Endothelial cell of umbilical vein (primary cell): ENCODE data around the gene AGPS. TPM values are rescaled to one million over a fixed set of nuclear protein-coding genes. Genes with fewer than 3 reads are reported as not detected.

Experiments
- BruUV-seq: library from RNA; stranded (reverse); fragments of 400-500 nt; replicated peaks from 2 replicates; lab custom pipeline; 2021; lab: Mats Ljungman, UMichigan
- CTCF ChIA-PET: fragments of 300-600, 350-600 bp; sonication (Branson Sonifier 250); formaldehyde crosslinking; loops from one replicate; lab custom pipeline; 2021; ENCODE audit warnings: antibody characterized with exemption, inconsistent platforms; lab: Charles Lee
- POLR2A ChIA-PET: fragments of 300-600, 350-600 bp; sonication (Branson Sonifier 250); formaldehyde crosslinking; loops from one replicate; lab custom pipeline; 2021; ENCODE audit warnings: antibody characterized with exemption, inconsistent platforms; lab: Charles Lee
- DNase-seq: peaks from one replicate; pipeline ENCODE4 v3.0.0-alpha.2; 2011; ENCODE audit warnings: low read depth, low spot score
- FAIRE-seq: peaks from 2 replicates; lab custom pipeline; 2011; peaks lifted over from hg19 to GRCh38; lab: Jason Lieb, UNC
- H2AFZ ChIP-seq: 2 replicates; pipeline ENCODE4 v1.6.0; 2012; ENCODE audit warnings: low read depth, low read length, control low read depth, inconsistent platforms
- H3K27ac ChIP-seq: 2 replicates; pipeline ENCODE4 v1.5.1; 2011; ENCODE audit warnings: low read depth, mild to moderate bottlenecking, control low read depth, low read length, moderate library complexity; ENCODE audit not compliant: insufficient read depth
- H3K27me3 ChIP-seq, 2 experiments: 2 replicates each; pipeline versions ENCODE4 v1.6.0 to v1.6.1; 2011; ENCODE audit warnings: low read length in 2 of 2, mixed read lengths in 1 of 2; ENCODE audit not compliant: control insufficient read depth in 2 of 2, insufficient read depth in 2 of 2
- H3K36me3 ChIP-seq, 2 experiments: 2 replicates in 1 of 2; 3 replicates in 1 of 2; pipeline ENCODE4 v1.5.1; 2011; ENCODE audit warnings: low read length in 2 of 2, mild to moderate bottlenecking in 1 of 2, moderate library complexity in 1 of 2; ENCODE audit not compliant: control insufficient read depth in 2 of 2, insufficient read depth in 2 of 2; ENCODE audit errors: extremely low read depth in 1 of 2
- H3K4me1 ChIP-seq: 3 replicates; pipeline ENCODE4 v1.5.1; 2011; ENCODE audit warnings: mild to moderate bottlenecking, low read length; ENCODE audit not compliant: control insufficient read depth, insufficient read depth; ENCODE audit errors: extremely low read depth
- H3K4me2 ChIP-seq: 2 replicates; pipeline ENCODE4 v1.6.1; 2011; ENCODE audit warnings: low read length, control low read depth, mixed read lengths; ENCODE audit not compliant: insufficient read depth
- H3K4me3 ChIP-seq, 3 experiments: fragments of 200-600 bp in 1 of 3; sonication (generic), shearing (Covaris generic) in 1 of 3; replicated peaks in 1 of 3; 2 replicates each; pipeline ENCODE4 v1.5.1; 2011 to 2016; ENCODE audit warnings: control low read depth in 3 of 3, low read length in 3 of 3, mild to moderate bottlenecking in 2 of 3, inconsistent platforms in 1 of 3, low read depth in 1 of 3, moderate library complexity in 1 of 3; ENCODE audit not compliant: insufficient read depth in 1 of 3
- H3K79me2 ChIP-seq: 2 replicates; pipeline ENCODE4 v1.6.0; 2012; ENCODE audit warnings: low read length, inconsistent platforms; ENCODE audit not compliant: control insufficient read depth, insufficient read depth
- H3K9ac ChIP-seq: replicated peaks from 2 replicates; pipeline ENCODE3; 2011; ENCODE audit warnings: low read length, control low read depth; ENCODE audit not compliant: insufficient read depth; ENCODE audit errors: extremely low read depth
- H3K9me1 ChIP-seq: replicated peaks from 3 replicates; pipeline ENCODE4 v1.6.0; 2011; ENCODE audit warnings: mild to moderate bottlenecking, low read length; ENCODE audit not compliant: control insufficient read depth, insufficient read depth; ENCODE audit errors: extremely low read depth
- H3K9me3 ChIP-seq: replicated peaks from 2 replicates; pipeline ENCODE4 v1.5.1; 2012; ENCODE audit warnings: low read length, inconsistent platforms; ENCODE audit not compliant: control insufficient read depth, insufficient read depth
- H4K20me1 ChIP-seq: replicated peaks from 2 replicates; pipeline ENCODE3; 2011; ENCODE audit warnings: mild to moderate bottlenecking, low read length; ENCODE audit not compliant: control insufficient read depth, insufficient read depth; ENCODE audit errors: extremely low read depth
- CTCF ChIP-seq, 2 donors: IDR thresholded peaks; 1 replicate in 1 of 2; 2 replicates in 1 of 2; pipeline ENCODE4 v1.5.1; 2011; ENCODE audit warnings: low read length in 2 of 2, mild to moderate bottlenecking in 2 of 2, moderate library complexity in 2 of 2, control low read depth in 1 of 2, inconsistent platforms in 1 of 2, low read depth in 1 of 2; ENCODE audit not compliant: insufficient read depth in 1 of 2; ENCODE audit errors: extremely low read depth in 1 of 2
- EZH2 ChIP-seq: IDR thresholded peaks from 2 replicates; pipeline ENCODE4 v1.6.1; 2012; ENCODE audit warnings: borderline replicate concordance, low read depth, mild to moderate bottlenecking, moderate library complexity, low read length, inconsistent platforms; ENCODE audit not compliant: severe bottlenecking
- FOS ChIP-seq: IDR thresholded peaks from 2 replicates; pipeline ENCODE4 v1.6.1; 2011; ENCODE audit warnings: mild to moderate bottlenecking, low read length, moderate library complexity, borderline replicate concordance; ENCODE audit not compliant: insufficient read depth
- GATA2 ChIP-seq: IDR thresholded peaks from 2 replicates; pipeline ENCODE4 v1.7.0; 2011; ENCODE audit warnings: low read depth, mild to moderate bottlenecking, moderate library complexity, mixed read lengths, low read length; ENCODE audit not compliant: insufficient read length, insufficient read depth
- JUN ChIP-seq: IDR thresholded peaks from 2 replicates; pipeline ENCODE4 v1.6.1; 2011; ENCODE audit warnings: borderline replicate concordance, low read depth; ENCODE audit not compliant: insufficient read length, insufficient read depth
- MAX ChIP-seq: IDR thresholded peaks from 2 replicates; pipeline ENCODE4 v1.6.1; 2011; ENCODE audit not compliant: insufficient read depth, insufficient read length
- MYC ChIP-seq: IDR thresholded peaks from one replicate; pipeline ENCODE4 v1.6.1; 2011; ENCODE audit warnings: mild to moderate bottlenecking, low read depth, low read length
- POLR2A ChIP-seq: IDR thresholded peaks from 2 replicates; pipeline ENCODE4 v1.6.1; 2012; ENCODE audit warnings: low read depth, mild to moderate bottlenecking, control low read depth, low read length
- POLR2AphosphoS5 ChIP-seq: IDR thresholded peaks from 2 replicates; pipeline ENCODE4 v1.6.1; 2012; ENCODE audit warnings: low read depth, mild to moderate bottlenecking, control low read depth, low read length, moderate library complexity; ENCODE audit not compliant: insufficient read depth
- dilution Hi-C: fragments of 300-500 bp; cut with MboI; formaldehyde crosslinking; loops from one replicate; pipeline ENCODE4 v1.15.0; 2019; ENCODE audit warnings: low sequenced_read_pairs; ENCODE audit not compliant: extremely low pct_ligation_motif_present
- intact Hi-C: fragments of 100-400 bp; cut with micrococcal nuclease; formaldehyde crosslinking; loops from one replicate; pipeline ENCODE4 v1.10.0; 2022
- polyA plus RNA-seq, 4 experiments: library from polyadenylated mRNA; depleted of rRNA in 3 of 4; stranded (reverse) in 3 of 4; unstranded in 1 of 4; fragments of >200 nt; gene quantifications; 2 replicates each; pipeline versions ENCODE4 v1.2.1 to v1.2.3, GENCODE V29; 2011 to 2012; ENCODE audit warnings: missing spikeins in 1 of 4
- total RNA-seq: library from RNA; stranded (reverse); gene quantifications from 2 replicates; pipeline ENCODE4 v1.2.3, GENCODE V29; 2021

Gene AGPS
- total and polyA plus RNA-seq, 2 donors (not counting 3 experiments of a cell fraction or from before 2014, with no cell fraction given), result 10.1 to 96.5 TPM

DNA sequence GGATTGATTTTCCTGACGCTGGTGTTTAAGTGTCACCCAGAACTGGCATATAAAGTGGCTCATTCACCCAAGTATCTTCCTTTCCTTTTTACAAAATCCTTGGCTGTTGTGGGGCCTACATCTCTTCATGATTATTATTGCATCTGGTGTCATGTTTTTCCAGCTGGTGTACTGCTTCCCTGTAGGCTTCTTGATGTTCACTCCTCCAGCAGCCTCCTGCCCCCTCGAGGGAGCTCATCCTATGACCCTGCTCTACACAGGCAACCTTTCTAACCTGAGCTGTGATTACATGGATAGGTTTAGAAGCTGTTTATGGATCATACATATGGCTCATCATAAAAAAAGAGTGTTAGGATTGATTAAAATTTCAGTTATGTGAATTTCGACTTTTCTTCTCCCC lies 12.4 kb upstream of the AGPS start:
- Histone ChIP-seq H3K36me3 (no peaks in the 10 kb centered on the region), H3K4me3 (no peak overlapping the region), H3K4me2 (no peak overlapping the region), H3K9me1 (no peaks in the 10 kb centered on the region), H3K9me3 (no peaks in the 10 kb centered on the region), H2AFZ (no peak overlapping the region), H3K9ac (no peak overlapping the region), H3K27ac (no peak overlapping the region), H3K79me2 (no peaks in the 10 kb centered on the region), H3K4me1 (no peaks in the 10 kb centered on the region), H4K20me1 (no peaks in the 10 kb centered on the region), H3K27me3 (no peaks in the 10 kb centered on the region)
- FAIRE-seq (no peak), DNase-seq (no peak)
- CTCF ChIA-PET, result interaction anchor here (1.8 kb wide), 1 partner anchor 14 kb away, joined by 4 read pairs; no protein-coding TSS in a partner anchor
- POLR2A ChIA-PET, result no interaction called here
- intact Hi-C loops, result no loop called here
- dilution Hi-C loops, result no loop called here
- BruUV-seq, result no TSS peak
- TF ChIP-seq EZH2, result no peak
- no peak for TF ChIP-seq MYC
- no peak for TF ChIP-seq CTCF (IDR thresholded peaks at IDR 0.05; ENCODE audit: extremely low read depth in 1 of 2, insufficient read depth in 1 of 2, low read depth in 1 of 2, low read length in 2 of 2)
- no peak for TF ChIP-seq JUN
- no peak for TF ChIP-seq MAX
- TF ChIP-seq POLR2A, result no peak
- no peak for TF ChIP-seq FOS
- TF ChIP-seq GATA2, result no peak
- no peak for TF ChIP-seq POLR2AphosphoS5
